ENCODE data around the gene C5AR1. TPM values are rescaled to one million over a fixed set of nuclear protein-coding genes. Genes with fewer than 3 reads are reported as not detected.
A peak's percentile ranks its signal among the peaks of the same experiment; 100 is the strongest.
"Not testable (repeated sequence)": the region's sequence is repeated elsewhere in the genome, so short reads cannot be mapped to it uniquely, and the experiment has no call there.

Gene C5AR1
- total and polyA plus RNA-seq, 8 donors: 0.45 to 15.2 (median 2.9) TPM

DNA sequence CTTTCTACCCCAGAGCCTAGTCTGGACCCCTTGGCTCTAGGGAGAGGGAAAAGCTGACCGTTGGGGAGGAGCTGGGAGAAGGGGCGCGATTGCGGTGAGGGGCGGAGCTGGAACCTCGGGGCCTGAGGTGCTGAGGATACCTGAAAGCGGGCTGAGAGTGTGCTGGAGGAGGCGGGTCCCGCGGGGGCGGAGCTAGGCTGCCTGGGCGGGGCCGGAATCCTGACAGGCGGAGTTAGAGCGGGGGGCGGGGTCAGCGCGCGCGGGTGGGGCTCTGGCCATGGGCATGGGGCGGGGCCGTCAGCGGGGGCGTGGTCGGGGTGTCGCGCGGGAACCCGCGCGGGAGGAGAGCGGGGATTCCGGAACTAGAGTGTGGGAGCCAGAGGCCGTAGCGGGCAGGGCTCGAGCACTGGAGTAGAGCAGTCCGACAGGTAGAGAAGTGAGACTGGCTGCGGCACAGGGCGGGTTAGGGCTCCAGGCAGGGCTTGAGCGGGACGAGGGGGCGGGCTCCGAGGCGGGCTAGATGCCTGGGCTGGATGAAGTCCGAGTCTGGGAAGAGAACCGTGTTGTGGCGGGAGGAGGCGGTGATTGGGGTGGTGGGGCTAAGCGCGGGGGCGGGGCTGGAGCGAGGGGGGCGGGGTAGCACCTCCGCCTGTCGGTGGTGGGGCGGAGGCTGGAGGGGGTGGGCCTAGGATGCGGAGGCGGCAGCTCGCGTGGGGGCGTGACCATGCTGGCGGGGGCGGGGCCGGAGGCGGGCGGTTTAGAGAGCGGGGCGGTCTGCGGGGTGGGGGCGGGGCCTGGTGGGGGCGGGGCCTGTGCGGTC lies 35.4 kb upstream of the C5AR1 start, which contains the start of gene INAFM1:
TSS of gene INAFM1 (plus strand) at position 815 of the 820 bp plus-strand sequence. CDS start 35 bp downstream, outside the sequence.
- peak; percentile 98 to 99 for DNase-seq
- H3K36me3 ChIP-seq: peaks cover 19 to 33% (median 28%) of the 10 kb centered on the region in 4 donors
- WGBS, 5 donors: 0 to 1% (median 1%) methylated on average over 10 to 70 of the region's 72 CpGs
- peak within 1 kb of the TSS; percentile 98 to 100 (median 100) for H3K27ac ChIP-seq
- no peaks in the 10 kb centered on the region for H3K27me3 ChIP-seq
- H3K4me1 ChIP-seq: peaks cover 29 to 59% (median 39%) of the 10 kb centered on the region in 4 donors
- intact Hi-C loops (cut with DNase I; ENCODE audit: low total_unique reads): no loop called here
- H3K9me3 ChIP-seq: no peaks in the 10 kb centered on the region
- TF ChIP-seq, protein P1, sequence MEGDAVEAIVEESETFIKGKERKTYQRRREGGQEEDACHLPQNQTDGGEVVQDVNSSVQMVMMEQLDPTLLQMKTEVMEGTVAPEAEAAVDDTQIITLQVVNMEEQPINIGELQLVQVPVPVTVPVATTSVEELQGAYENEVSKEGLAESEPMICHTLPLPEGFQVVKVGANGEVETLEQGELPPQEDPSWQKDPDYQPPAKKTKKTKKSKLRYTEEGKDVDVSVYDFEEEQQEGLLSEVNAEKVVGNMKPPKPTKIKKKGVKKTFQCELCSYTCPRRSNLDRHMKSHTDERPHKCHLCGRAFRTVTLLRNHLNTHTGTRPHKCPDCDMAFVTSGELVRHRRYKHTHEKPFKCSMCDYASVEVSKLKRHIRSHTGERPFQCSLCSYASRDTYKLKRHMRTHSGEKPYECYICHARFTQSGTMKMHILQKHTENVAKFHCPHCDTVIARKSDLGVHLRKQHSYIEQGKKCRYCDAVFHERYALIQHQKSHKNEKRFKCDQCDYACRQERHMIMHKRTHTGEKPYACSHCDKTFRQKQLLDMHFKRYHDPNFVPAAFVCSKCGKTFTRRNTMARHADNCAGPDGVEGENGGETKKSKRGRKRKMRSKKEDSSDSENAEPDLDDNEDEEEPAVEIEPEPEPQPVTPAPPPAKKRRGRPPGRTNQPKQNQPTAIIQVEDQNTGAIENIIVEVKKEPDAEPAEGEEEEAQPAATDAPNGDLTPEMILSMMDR (IDR thresholded peaks at IDR 0.05): no peak
- TF ChIP-seq EP300 (IDR thresholded peaks at IDR 0.05) (no peak), POLR2A (IDR thresholded peaks at IDR 0.05) (peak in 1 of 4 donors; percentile 29), POLR2AphosphoS5 (IDR thresholded peaks at IDR 0.05) (peak in 2 of 3 donors; percentile 52 to 87)
- peak within 1 kb of the TSS; percentile 55 to 77 (median 70) for H3K4me3 ChIP-seq

DNA sequence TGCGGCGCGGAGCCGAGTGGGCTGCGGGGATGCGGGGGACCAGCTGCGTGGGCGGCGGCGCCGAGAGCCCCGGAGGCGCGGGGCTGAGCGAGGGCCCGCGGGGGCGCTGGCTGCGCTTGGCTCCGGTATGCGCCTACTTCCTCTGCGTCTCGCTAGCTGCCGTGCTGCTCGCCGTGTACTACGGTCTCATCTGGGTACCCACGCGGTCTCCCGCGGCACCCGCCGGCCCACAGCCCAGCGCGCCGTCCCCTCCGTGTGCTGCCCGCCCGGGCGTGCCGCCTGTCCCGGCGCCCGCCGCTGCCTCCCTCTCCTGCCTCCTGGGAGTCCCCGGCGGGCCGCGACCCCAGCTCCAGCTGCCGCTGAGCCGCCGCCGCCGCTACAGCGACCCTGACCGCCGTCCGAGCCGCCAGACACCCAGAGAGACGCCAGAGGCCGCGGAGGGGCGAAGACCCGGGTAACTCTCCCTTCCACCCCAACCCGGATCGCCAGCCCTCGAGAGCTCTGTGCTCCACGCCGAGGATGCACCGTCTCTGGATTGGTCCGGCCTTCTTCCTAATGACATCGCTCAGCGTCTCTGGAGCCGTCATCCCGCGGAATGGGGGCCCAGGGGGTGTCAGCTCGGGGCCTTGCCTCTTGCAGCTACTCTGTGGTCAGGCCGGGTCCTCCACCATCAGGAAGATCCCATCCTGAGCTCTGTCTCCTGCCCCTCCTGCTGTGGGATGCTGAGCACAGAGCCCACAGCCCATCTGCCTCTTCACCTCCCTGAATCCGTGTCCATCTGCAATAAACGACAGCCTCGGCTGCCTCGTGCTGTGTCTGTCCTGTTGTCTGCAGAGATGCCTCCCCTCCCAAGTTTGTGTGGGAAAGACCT lies 34.5 kb upstream of the C5AR1 start:
- no peak for TF ChIP-seq EP300 (IDR thresholded peaks at IDR 0.05)
- TF ChIP-seq, protein P1 (IDR thresholded peaks at IDR 0.05): no peak
- TF ChIP-seq POLR2AphosphoS5 (IDR thresholded peaks at IDR 0.05): no peak
- no peak for TF ChIP-seq POLR2A (IDR thresholded peaks at IDR 0.05)
- H3K4me3 ChIP-seq: peak overlapping the region; percentile 55 to 77 (median 70)
- H3K27me3 ChIP-seq: no peaks in the 10 kb centered on the region
- H3K9me3 ChIP-seq: no peaks in the 10 kb centered on the region
- peak overlapping the region; percentile 65 to 100 (median 98) for H3K27ac ChIP-seq
- peaks cover 29 to 59% (median 39%) of the 10 kb centered on the region in 4 donors for H3K4me1 ChIP-seq
- intact Hi-C loops (cut with DNase I; ENCODE audit: low total_unique reads): no loop called here
- peaks cover 15 to 25% (median 20%) of the 10 kb centered on the region in 4 donors for H3K36me3 ChIP-seq
- peak in 1 of 2 donors; percentile 62 for DNase-seq
- WGBS, 5 donors: 12 to 49% (median 18%) methylated on average over 9 to 82 of the region's 82 CpGs

DNA sequence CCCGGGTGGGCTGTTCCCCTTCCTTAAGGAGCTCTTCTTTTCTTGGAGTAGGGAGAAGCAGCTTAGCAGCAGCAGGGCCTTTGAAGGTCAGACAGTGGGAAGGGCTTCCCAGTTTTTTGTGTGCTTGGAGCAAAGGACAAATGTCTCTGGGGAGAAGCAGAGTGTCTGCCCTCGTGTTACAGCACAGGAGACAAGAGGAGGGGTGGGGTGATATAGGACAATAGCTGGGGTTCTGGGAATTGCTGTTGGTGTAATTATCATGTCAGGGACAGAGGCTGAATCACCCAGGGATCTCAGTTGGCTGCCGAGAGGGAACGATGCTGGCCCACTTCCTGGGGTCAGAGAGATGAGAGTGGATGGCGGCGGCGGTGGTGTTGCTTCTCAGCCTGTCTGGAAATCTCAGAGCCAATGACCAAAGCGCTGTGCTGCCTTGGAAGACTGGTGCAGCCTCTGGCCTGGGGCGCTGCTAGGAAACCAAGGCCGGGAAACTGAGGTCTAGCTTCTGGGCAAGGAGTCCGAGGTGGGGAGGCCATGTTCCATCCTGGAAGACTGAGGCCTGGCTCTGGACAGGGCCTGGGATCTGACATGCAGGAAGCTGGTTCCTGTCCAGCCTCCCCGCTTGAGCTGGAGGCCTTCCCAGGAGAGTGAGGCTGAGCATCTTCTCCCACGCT lies 33.7 kb upstream of the C5AR1 start:
- peak in 1 of 3 donors; percentile 3 for TF ChIP-seq POLR2AphosphoS5 (IDR thresholded peaks at IDR 0.05)
- no peak for TF ChIP-seq POLR2A (IDR thresholded peaks at IDR 0.05)
- 69 to 80% (median 71%) methylated on average over 11 to 13 of the region's 13 CpGs for WGBS, 5 donors
- intact Hi-C loops (cut with DNase I; ENCODE audit: low total_unique reads): no loop called here
- H3K27ac ChIP-seq: peak overlapping the region in 4 of 5 donors; percentile 98 to 100 (median 99)
- H3K27me3 ChIP-seq: no peaks in the 10 kb centered on the region
- H3K4me3 ChIP-seq: peak overlapping the region; percentile 55 to 77 (median 70)
- peaks cover 7 to 17% (median 12%) of the 10 kb centered on the region in 4 donors for H3K36me3 ChIP-seq
- peaks cover 29 to 59% (median 42%) of the 10 kb centered on the region in 4 donors for H3K4me1 ChIP-seq
- H3K9me3 ChIP-seq: no peaks in the 10 kb centered on the region
- DNase-seq: peak in 1 of 2 donors; percentile 52

DNA sequence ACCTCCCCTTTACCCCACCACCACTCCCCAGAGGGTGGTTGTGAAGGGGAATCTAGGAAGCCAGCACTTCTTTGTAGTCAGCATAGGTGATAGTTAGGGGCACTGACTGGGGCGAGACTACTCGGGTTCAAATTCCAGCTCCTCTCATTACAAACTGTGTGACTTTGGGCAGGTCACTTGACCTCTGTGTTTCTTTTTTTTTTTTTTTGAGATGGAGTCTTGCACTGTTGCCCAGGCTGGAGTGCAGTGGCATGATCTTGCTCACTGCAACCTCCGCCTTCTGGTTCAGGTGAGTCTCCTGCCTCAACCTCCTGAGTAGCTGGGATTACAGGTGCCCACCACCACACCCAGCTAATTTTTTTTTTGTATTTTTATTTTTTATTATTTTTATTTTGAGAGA lies 33.1 kb upstream of the C5AR1 start:
- DNase-seq; H3K27me3 ChIP-seq; H3K9me3 ChIP-seq; H3K4me3 ChIP-seq; intact Hi-C loops (cut with DNase I; ENCODE audit: low total_unique reads): not testable (repeated sequence)
- Histone ChIP-seq H3K4me1 (peaks cover 29 to 59% (median 42%) of the 10 kb centered on the region in 4 donors), H3K36me3 (peaks cover 1 to 11% (median 6%) of the 10 kb centered on the region in 4 donors), H3K27ac (peak overlapping the region in 4 of 5 donors; percentile 98 to 100 (median 99))
- 73 to 96% (median 89%) methylated on average over 3 of the region's 3 CpGs for WGBS, 5 donors

All from stomach (tissue), 9 donors.